HG02884 (cell line): Measurements from ENCODE around the gene LARP1.
"Not testable (repeated sequence)": the region's sequence is repeated elsewhere in the genome, so short reads cannot be mapped to it uniquely, and the experiment has no call there.

Source experiments
- ATAC-seq: cut with Tn5 transposase; IDR thresholded peaks from one replicate; pipeline ENCODE4 v1.9.1; 2021; ENCODE audit warnings: mild to moderate bottlenecking, moderate library complexity; ENCODE audit not compliant: unreplicated experiment

Gene LARP1

DNA sequence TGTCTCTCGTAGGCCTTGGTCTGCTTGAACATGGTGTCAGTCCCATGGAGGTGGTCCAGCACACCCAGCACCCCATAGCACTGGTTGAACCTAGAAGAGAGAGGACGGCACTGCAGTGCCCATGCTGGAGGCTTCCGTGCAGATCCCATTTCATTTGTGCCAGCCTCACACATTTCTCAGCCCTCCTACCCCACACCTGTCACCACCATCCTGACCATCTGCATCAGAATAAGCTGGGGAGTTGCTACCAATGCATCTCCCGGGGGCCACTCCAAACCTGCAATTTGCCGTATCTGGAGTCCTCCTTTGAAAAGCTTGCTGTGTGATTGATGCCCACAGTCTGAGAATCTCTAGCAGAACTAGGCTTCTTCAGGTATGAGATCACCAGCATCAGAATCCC, 65.2 kb downstream of the LARP1 start:
- no peak for ATAC-seq

DNA sequence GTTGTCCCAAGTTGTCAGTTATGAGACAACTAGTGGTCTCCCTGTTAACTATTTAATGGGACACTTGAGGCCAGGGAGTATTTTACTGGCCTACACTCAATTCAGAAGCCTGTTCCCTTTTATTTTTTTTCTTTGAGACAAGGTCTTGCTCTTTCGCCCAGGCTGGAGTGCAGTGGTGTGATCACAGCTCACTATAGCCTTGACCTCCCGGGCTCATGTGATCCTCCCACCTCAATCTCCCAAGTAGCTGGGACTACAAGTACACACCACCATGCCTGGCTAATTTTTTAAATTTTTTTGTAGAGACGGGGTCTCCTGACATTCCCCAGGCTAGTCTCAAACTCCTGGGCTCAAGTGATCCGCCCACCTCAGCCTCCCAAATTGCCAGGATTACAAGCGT, 67.7 kb downstream of the LARP1 start:
- not testable (repeated sequence) for ATAC-seq

DNA sequence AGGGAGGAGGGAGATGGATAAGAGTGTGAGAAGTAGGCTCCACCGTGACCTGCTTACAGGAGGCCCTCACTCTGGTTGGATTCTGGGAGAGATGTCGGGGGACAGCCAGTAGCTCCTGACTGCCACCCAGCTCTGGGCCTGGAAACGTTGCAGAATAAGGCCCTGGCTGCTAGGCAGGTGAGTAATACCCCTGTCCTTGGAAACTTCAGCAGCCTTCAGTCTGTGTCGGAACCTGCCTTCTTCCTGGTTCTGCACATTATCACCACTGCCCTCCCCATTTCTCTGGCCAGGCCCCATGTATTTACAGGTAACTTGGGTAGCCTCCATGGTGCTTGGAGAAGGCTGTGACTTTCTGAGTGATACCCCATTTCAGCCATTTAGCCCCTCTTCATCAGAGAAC, 68.4 kb downstream of the LARP1 start:
- no peak for ATAC-seq

DNA sequence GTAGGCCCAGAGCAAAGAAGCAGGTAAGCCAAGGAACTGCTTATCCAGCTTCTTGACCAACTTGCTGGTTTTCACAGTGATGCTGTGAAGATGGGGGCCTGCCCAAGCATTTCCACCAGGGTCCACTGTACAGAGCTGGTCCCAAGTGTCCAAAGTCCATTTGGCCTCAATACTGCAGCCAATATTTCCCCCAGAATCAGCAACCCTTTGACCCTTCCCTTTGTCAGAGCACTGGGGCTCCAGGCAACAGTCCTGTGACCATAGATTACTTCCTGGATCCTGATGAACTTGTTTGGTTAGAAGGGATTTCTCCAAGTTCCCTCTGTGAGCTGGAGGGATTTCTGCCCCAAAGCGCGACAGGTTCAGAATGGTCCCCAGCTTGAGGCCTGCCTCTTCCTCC, 68.9 kb downstream of the LARP1 start:
- no peak for ATAC-seq

DNA sequence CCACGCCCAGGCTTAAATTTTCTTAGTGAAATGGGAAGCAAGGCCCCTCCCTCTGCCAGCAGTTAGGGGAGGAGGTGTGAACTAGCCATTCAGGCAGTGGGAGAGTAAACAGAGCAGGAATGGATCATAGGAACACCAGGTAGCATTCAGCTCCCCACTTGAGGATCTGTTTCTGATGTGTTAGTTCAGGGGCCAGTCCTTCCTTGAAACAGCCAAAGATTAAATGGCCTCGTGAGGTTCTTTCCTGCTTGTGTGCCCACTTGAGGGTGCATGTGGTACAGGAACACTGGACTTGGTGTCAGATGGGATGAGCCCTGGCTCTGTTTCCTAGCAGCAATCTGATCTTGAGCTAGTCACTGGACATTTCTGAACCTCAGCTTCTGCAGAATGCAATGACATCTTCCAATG, 74.0 kb downstream of the LARP1 start:
- no peak for ATAC-seq

DNA sequence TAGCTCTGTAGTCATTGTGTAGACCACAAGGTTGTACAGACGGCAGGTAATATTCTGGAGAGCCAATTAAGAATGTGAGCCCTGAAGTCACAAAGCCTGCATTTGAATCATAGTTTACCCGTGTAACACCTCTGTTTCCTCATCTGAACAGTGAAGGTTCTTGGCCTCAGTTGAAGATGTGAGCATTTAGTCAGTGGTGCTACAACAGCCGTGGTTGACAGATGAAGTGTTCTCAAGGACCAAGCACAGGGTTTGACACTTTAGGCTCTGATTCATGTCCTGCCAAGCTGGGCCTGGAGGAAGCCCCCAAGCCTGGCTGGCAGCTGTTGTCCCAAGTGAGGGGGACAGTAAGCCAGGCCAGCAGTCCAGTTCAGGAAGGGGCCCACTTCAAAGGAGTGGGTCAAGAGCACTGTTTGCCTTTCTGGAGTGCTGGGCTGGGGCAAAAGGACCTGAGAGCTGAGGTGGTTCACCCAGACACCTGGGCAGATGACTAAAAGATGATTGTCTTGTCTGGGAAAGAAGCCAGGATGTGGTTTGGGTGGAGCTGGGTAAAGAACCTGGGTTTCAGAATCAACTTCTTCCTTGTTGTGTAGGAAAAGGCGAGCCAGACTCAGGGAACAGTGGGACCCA, 74.5 kb downstream of the LARP1 start:
- no peak for ATAC-seq

DNA sequence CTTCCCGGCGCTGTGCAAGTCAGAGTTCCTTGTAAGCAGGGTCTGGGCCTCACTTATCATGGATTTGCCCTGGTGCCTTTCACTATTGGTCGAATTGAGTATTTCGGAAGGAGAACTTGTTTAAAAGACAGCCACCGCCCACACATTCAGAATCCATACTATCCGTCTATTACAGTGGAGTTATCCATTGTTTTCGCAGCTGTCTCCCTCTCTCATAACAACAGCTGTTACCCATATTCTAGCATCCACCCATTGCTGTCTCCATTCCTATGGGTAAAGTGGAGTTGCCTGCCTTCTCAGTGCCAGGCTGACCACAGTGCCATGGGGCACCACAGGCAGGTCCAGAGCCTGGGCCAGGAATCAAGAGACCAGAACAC, 75.0 kb downstream of the LARP1 start:
- ATAC-seq, result no peak

DNA sequence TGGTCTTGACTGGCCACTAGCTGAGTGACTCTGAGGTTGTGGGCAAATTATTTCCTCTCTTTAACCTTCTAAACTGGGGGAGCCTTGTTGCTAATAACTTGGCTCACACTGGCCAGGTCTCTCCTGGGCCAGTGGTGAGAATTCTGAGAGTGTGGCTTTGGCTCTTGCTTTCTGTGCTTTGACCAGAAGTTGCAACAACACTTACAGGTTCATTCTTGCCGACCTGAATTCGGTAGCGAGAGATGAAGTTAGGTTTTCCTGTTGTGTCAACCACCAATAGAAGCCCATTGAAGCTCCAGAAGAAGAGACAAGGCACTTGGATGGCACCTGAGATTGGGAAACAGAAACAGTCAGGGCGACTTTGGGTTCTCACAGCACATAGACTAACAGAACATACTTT, 75.4 kb downstream of the LARP1 start:
- no peak for ATAC-seq

DNA sequence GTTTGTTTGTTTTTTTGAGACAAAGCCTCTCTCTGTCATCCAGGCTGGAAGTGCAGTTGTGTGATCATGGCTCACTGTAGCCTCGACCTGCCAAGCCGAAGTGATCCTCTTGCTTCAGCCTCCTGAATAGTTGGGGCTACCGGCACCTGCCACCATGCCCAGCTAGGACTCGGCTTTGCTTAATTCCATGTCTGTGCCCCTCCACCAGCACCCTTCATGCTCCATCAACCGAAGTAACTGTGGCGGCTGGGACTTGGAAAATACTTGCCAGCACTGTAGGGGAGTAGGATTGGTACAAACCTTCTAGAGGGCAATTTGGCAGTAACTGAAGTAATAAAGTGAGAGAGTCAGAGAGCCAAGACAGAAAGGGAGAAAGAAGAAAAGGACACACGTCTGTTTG, 76.3 kb downstream of the LARP1 start:
- ATAC-seq, result no peak

DNA sequence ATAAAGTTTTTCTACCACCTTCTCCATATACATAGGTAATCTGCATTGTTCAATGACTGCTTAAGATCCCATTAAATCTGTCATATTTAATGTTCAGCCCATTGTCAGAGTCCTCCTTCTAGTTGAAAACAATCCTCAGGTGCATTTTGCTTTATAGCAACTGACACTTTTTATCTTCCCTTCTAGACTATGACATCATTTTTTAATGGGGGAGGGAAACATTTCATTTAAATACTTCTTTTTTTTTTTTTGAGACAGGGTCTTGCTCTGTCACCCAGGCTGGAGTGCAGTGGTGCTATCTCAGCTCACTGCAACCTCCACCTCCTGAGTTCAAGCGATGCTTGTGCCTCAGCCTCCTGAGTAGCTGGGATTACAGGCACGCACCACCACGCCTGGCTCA, 77.6 kb downstream of the LARP1 start:
- ATAC-seq, result not testable (repeated sequence)

DNA sequence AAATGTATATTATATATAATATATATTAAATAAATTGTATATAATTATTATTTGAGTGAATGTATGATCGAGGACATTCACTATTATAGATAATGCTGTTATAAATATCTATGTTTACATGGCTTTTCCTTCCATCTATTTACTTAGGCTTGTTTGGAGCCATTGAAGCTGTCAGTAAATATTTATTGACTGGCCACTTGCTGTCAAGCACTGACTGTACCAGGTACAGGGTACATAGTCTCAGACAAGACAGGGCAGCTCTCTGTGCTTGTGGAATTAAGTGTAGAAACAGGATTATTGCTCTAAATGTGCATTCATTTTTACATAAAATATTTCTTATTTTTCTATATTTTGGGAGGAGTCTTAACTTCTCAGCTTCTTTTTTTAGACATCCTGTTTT, 78.9 kb downstream of the LARP1 start:
- ATAC-seq, result no peak

DNA sequence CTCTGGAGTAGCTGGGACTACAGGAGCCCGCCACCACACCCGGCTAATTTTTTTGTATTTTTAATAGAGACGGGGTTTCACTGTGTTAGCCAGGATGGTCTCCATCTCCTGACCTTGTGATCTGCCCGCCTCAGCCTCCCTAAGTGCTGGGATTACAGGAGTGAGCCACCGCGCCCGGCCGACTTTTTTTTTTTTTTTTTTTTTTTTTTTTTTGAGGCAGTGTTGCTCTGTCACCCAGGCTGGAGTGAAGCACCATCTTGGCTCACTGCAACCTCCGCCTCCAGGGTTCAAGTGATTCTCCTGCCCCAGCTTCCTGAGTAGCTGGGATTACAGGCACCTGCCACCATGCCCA, 80.5 kb downstream of the LARP1 start:
- not testable (repeated sequence) for ATAC-seq

DNA sequence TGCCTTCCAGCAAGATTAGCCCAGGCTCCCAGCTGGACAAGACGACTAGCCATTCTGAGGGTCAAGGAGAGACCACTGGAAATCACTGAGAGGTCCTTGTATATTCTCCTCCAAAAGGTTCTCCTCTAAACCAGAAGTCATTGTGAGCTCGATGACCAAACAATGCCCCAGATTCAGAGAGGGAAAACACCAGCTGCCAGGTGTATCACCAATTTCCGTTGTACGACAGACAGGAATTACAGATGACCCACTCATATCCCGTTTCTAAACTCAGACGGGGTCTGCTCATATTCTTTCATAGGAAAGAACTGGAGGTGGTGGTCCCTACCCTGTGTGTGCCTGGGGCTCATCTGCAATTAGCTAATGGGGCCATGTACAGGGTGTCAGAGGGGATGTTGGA, 81.0 kb downstream of the LARP1 start:
- no peak for ATAC-seq

DNA sequence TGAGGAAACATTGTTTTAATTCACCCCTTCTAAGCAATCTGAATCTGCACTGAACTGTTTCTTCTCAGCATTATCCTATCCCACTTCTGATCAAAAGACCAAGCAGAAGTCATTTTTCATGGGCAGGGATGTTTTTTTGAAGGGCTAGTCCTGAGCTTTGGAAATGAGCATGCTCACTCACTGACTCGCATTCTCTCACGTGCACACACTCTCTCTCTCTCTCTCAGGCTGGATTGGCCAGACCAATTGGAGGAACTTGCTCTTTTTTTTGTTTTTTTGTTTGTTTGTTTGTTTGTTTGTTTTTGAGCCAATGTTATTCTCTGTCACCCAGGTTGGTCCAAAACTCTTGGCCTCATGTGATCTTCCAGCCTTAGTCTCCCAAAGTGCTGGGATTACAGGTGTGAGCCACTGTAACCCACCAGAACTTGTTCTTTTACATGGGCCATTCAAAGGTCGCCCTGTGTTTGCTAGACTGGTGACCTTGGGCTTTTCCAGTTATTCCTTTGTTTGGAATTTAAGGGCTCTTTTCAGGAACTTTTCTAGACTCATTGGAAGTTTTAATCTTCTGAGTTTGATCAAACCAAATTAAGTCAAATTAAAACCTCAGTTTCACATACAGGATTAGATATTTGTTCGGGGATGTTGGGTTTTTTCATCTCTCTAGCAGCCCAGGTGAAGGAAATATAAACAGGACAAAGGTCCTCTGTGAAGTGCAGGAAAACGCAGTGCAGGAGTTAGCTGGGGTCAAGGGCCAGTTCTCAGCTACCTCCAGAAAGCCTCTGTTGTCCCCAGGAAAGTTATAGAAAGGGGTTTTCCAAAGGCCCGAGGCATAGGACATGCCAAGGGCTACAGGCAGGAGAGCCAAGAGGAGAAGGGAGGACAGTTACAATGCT, 82.1 kb downstream of the LARP1 start:
- no peak for ATAC-seq

DNA sequence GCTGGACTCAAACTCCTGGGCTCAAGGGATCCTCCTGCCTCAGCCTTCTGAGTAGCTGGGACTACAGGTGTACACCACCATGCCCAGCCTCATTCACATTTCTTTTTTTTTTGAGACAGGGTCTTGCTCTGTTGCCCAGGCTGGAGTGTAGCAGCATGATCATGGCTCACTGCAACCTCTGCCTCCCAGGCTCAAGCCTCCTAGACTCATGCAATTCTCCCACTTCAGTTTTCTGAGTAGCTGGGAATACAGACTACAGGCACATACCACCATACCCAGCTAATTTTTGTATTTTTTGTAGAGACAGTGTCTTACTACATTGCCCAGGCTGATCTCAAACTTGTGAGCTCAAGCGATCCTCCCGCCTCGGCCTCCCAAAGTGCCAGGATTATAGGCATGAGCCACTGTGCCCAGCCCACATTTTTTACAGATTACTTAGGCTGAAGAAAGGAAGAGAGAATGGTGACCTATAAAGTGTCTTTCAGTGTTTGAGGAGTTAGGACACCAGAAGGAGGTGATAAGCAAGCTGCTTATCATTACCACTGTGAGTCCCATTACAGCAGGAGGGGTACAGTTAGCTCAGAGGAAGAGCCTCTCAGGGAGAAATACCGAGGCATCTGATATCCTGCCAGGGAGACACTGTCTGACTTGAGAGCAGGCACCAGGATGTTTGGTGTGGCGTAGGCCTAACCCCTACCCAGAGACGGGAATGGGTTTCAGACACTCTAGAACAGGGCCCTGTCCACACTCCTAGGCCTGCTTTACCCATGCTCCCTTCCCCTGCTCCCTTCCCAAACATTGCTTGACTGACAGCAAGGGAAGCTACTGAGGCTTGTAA, 85.5 kb downstream of the LARP1 start:
- ATAC-seq, result no peak

DNA sequence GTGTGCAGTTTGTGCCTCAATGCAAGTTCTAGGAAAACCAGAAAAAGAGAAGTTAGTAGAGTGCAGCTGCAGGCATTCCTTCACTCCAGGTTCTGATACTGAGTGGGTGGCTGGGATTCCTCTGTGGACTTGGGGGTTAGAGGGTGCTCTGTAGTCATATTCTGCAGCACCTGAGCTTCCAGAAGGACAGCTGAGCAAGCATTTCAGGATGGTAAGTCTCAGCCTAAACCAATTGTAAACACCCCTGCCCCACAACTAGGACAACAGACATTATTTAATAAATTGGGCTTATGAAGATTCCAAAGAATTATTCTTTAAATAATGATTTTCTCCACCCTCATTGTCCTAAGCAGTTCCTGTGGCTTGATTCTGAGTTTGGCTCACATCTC, 86.1 kb downstream of the LARP1 start:
- ATAC-seq, result no peak

DNA sequence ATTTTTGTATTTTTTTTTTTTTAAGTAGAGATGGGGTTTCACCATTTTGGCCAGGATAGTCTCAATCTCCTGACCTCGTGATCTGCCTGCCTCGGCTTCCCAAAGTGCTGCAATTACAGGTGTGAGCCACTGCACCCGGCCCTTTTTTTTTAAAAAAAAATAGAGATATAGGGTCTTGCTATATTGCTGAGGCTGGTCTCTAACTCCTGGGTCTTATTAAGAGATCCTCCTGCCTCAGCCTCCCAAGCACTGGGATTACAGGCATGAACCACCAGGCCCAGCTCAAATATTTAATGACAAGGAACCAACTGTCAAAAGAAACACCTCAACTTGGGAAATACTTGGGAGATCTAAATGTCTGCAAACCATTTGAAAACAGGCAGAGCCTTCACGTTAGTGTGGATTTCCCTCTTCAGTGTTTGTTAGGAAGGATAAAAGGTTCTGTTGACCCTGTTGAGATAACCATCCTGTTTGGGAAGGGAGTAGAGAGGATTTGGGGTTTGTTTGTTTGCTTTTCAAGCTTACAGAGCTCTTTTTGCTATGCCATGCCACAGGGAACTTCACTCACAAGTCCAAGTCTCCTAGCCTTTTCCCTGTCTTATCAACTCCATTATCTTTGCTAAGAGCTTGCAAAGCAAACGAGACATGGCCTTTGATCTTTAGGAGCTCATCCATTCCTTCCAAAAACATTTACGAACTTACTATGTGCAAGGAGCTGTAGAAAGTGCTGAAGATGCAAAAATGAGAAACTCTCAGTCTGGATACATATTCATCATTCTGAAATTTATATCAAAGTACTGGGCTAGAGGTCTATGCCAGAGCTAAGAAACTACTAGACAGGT, 87.7 kb downstream of the LARP1 start:
- ATAC-seq, result no peak

DNA sequence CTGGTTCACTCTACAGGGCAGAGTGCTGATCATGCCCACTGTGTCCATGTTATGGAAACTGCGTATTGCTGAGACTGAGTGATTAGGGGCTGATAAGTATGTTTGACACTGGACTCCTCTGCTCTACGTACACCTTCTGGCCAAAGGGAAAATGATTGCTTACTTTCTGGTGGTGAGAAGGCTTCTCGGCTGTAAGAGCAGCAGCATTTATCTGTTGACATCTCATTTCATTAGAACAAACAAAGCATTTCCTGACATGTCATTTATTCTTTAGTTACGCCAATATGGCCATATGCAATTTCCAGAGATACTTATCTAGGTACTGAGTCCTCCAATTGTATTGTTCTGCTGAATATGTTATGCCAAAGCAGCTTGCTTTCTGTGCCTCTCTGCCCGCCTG, 89.6 kb downstream of the LARP1 start:
- no peak for ATAC-seq

DNA sequence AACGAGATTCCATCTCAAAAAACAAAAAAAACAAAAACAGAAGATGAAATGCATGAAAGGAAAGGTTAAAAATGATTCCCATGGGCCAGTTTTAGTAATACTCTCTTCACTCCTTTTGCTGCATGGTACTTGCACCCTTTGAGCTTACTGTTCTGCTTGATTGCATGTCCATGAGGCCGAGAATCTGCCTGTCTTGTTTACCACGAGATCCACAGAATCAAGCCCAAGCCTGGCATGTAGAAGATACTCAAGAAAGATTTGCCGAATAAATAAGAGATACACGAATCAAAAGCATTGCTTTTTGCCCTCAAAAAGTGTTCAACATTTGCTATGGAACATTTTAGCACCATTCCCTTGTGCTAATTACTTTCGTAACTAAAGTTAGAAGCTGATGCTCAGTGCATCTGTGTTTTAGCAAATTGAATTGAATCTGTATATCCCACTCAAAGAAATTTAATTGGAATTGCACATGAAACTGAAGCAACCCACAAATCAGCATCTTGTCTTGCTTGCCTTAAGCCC, 94.1 kb downstream of the LARP1 start:
- ATAC-seq, result no peak

DNA sequence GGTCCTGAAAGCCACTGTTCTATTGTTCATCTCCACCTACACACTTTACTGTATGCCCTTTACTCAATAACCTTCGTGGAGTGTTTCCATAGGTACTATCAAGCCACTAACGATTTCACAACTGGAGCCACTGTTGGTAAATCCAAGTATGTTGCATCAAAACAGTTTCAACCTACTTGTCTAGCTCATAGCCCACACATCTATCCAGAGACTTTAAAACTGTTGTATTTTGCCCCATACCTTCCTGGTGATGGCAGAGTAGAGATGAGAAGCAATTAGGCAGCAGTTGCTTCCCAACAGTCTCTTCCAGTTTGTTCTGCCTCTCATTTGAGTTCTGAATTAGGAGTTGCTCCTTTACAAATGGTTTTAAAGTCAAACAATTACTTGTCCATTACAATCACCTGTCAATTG, 94.6 kb downstream of the LARP1 start:
- no peak for ATAC-seq
